ENCODE measurements around the gene SLC28A1. TPM values are rescaled to one million over a fixed set of nuclear protein-coding genes. Genes with fewer than 3 reads are reported as not detected.

Gene SLC28A1
- total RNA-seq, 1 donor from 2014 or later: 0.50 TPM

DNA sequence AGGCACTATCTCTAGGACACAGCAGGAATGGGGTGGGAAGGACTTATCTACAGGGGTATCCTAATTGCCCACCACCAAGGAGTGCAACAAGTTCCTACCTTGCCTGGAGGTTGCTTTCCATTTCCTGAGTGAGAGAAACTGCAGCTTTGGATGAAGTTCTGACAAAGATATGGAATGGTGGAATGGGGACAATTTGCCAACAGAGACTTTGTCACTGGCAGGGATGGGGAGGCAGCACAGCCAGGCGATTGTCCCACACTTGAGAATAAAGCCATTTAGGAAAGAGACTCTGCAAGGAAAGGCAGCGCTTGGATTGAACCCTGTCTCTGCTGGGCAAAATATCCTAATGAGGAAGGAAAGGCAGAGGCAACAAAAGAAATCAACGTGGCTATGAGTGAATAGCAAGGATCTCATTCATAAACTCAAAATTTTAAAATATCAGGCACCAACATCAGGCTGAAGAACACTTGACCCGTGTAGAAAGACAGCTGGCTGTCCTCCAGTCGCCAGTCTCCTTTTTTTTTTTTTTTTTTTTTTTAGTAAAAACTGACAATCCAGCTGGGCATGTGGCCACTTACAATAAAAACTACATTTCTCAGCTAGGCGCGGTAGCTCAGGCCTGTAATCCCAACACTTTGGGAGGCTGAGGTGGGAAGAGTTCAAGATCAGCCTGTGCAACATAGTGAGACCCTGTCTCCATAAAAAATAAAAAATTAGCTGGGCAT is 65.5 kb downstream of the SLC28A1 start:
- ATAC-seq: no peak
- intact Hi-C loops (cut with micrococcal nuclease): no loop called here
- no peak for DNase-seq

DNA sequence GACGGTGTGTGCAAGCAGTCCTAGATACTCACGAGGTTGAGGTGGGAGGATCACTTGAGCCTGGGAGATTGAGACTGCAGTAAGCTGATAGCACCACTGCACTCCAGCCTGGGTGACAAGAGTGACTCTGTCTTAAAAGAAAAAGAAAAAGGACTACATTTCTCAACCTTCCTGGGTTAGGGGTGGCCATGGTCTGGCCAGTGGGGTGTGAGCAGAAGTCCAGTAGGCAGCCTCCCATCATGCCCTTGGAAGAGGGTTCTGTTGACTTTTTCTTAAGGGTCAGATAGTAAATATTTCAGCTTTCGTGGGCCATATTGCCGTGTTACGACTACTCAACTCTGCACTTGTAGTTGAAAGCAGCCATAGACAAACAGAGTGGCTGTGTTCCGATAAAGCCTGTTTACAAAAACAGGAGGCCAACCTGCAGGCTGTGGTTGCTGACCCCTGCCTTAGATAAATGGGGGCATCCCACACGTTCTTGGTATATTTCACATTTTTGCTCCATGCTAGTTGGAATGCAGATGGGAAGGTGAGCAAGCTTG is 66.2 kb downstream of the SLC28A1 start:
- intact Hi-C loops (cut with micrococcal nuclease): no loop called here
- DNase-seq (no peak), ATAC-seq (no peak)

DNA sequence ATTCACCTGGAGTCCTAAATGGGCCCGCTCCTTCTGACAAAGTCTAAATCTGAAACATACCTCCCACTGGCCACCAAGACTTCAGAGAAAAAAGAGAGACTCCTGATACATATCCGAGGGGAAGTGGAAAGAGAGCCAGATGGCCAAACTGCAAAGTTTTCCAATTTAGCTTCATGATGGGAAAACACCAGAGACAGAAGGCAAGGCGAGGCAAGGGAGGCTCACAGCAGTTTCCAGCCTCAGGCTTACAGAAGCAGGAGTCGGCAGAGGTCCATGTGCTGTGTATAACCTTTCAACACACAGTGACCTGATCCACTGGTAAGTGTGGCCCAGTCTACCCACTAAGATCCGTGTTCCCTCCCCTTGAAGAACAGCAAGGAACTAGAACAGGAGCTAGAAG is 67.3 kb downstream of the SLC28A1 start:
- ATAC-seq (no peak), DNase-seq (no peak)
- intact Hi-C loops (cut with micrococcal nuclease): no loop called here

DNA sequence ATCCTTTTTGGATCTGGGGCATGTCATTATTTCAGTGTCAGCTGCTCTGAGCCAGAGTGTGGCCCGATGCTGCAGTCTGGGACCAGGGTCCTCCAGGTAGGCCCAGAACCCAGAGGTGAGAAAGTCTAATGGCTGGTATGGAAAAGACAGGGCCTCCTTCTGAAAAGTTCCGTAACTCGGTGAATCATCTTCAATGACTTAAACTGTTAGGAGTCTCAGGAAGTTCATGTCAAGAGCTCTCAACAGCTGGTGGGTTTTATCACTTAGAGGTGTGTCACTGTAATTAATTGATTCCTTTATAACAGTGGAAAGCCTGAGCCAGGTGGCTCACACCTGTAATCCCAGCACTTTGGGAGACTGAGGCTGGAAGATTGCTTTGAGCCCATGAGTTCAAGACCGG is 68.7 kb downstream of the SLC28A1 start:
- intact Hi-C loops (cut with micrococcal nuclease): no loop called here
- DNase-seq (no peak), ATAC-seq (no peak)

GRCh38 chr15:84953726-84954125 is 69.3 kb downstream of the SLC28A1 start:
- ATAC-seq (no peak), DNase-seq (no peak)
- intact Hi-C loops (cut with micrococcal nuclease): loop anchor here (2.0 kb wide), 1 partner anchor 91 kb away; no protein-coding TSS in a partner anchor

DNA sequence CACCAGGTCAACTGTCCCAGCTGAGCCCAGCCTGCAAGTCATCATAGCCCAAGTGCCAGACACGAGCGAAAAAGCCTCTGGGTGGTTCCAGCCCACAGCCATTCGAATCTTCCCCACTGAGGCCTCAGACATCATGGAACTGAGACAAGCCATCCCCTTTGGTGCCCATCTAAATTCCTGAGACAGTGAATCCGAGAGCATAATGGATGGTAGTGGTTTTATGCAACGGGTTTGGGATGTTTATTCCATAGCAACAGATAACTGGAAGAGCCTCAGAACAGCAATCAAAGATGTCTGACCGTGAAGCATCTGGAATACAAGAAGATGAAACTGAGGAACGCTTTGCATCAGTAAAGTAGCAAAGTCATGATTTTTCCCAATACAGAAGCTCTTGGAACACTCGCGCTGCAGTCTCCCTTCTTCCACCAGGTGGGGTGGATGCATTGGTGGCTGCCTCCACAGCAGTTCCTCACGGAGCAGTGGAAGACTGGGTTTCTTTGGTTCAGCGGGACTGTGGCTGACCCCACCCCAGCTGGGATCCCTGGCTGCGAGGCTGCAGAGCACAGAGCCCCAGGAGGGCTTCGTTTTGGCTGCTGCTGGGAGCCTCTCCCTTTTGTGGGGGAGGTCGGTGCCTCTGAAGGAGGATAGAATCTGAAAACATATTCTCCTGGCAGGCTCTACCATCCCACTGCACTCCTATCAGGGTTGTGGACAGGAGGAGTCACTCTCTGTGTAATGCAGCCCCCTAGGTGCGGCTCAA is 70.8 kb downstream of the SLC28A1 start:
- ATAC-seq: peak; percentile 96
- intact Hi-C loops (cut with micrococcal nuclease): loop anchor here (2.0 kb wide), 1 partner anchor 90 kb away; no protein-coding TSS in a partner anchor
- peak; percentile 77 for DNase-seq

DNA sequence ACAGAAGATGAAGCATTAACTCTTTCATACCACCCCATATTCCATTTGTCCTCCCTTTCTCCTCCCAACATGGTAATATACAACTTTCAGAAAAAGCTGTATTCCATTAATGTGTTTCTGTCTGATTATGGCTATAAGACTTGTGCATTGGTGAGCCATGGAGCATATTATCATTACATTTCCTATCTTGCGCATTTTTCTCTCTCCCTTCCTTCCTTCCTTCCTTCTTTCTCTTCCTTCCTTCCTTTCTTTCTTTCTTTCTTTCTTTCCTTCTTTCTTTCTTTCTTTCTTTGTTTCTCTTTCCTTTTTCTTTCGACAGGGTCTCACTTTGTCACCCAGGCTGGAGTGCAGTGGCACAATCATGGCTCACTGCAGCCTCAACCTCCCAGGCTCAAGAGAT is 71.7 kb downstream of the SLC28A1 start:
- ATAC-seq: no peak
- intact Hi-C loops (cut with micrococcal nuclease): no loop called here

DNA sequence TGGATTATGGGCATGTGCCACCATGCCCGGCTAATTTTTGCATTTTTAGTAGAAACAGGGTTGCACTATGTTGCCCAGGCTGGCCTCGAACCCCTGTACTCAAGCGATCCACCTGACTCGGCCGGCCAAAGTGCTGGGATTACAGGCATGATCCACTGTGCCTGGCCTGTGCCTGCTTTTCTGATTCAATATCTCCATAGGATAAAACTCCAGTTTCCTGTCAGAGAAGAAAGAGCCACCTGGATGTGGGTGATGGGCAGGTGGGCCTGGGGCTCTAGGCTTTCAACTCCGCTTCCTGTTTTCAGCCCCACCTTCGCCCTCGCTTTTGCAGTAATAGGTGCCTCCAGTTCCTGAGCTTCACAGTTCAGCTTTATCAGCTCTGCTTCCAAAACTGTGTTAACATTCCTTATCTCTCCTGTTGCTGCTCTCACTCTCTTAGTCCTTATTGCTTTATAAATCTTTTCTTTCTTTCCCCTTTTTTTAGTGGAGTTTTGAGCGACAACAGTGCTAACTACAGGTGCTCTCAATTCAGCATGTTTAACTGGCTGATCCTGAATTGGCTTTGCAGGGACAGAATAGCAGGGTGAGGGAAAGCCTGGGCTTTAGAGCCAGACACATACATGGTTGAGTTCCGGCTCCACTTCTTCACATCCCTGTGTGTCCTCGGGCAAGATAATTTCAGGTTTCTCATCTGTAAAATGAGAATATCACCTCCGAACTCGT is 76.1 kb downstream of the SLC28A1 start:
- ATAC-seq: no peak

More for the DNA sequence above, 71.7 kb downstream of the SLC28A1 start:
- DNase-seq: no peak

DNA sequence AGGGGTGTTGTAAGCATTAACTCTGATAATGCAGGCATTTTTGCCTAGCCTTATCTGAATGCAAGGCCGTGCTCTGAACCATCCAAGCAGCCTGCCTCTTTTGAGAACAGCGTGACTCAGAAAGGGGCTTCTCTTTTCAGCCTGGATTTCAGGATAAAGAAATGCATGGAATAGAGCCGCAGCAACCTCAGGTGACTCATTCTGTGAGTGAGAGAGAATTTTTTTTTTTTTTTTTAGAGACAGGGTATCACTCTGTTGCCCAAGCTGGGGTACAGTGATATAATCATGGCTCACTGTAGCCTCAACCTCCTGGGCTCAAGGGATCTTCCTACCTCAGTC is 76.6 kb downstream of the SLC28A1 start:
- intact Hi-C loops (cut with micrococcal nuclease): no loop called here
- ATAC-seq: no peak
- DNase-seq: no peak

More for the DNA sequence above, 76.1 kb downstream of the SLC28A1 start:
- intact Hi-C loops (cut with micrococcal nuclease): no loop called here
- no peak for DNase-seq

DNA sequence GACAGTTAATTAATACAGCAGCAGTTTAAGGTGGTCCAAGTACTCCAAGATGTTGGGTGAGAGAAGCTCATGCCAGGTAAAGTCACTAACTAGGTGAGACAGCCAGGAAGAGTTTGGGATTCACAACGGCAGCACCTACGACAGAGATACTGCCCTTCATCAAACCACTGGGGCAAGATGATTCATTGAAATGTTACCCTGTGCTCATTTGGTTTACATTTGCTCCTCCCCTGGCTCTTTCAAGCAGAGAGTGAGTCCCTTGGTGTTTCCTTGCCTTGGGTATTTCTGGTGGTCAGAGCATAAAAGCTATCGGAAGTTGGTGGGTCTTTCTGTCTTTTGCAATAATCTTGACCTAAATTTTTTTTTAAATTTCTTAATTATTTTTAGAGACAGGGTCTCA is 77.2 kb downstream of the SLC28A1 start:
- DNase-seq (no peak), ATAC-seq (no peak)
- intact Hi-C loops (cut with micrococcal nuclease): no loop called here

- intact Hi-C loops (cut with micrococcal nuclease): no loop called here
- DNase-seq (no peak), ATAC-seq (no peak)
Measured at GRCh38 chr15:84962955-84963354, 78.5 kb downstream of the SLC28A1 start.

- ATAC-seq (no peak), DNase-seq (no peak)
- intact Hi-C loops (cut with micrococcal nuclease): no loop called here
Measured at GRCh38 chr15:84967380-84967779, 82.9 kb downstream of the SLC28A1 start.

DNA sequence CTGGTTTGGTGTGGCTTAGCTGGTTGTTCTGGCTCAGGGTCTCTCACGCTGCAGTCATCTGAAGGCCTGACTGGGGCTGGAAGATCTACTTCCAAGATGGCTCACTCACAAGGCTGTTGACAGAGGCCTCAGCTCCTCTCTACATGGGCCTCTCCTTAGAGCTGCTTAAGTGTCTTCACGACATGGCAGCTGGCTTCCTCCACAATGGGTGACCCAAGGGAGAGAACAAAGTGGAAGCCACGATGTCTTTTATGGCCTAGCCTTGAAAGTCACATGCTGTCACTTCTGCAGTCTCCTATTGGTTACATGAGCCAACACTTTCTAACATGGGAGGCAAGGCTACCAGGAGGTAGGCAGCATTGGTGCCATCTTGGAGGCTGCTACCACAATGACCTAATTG is 83.8 kb downstream of the SLC28A1 start:
- no peak for ATAC-seq

DNA sequence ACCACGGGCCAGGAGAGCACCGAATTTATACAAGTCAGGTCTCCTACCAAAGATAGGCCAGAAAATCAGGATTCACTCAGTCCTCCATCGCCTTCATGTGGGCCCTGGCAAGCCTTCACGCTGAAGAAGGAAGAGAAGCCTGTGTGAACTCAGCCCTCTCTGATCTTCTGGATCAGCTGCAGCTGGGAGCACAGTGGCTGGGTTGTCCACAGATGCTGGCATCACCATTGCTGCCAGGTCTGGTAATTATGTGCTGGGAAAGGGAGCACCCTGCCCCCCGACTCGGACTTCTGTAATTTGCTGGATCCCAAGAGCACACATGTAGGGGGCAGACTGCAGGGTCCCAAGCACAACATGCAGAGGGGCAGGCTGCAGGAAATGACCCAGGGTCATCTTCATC is 84.8 kb downstream of the SLC28A1 start:
- DNase-seq: no peak
- ATAC-seq: no peak
- intact Hi-C loops (cut with micrococcal nuclease): no loop called here

More for the DNA sequence above, 83.8 kb downstream of the SLC28A1 start:
- intact Hi-C loops (cut with micrococcal nuclease): no loop called here
- no peak for DNase-seq

GRCh38 chr15:84970843-84971242 is 86.4 kb downstream of the SLC28A1 start:
- ATAC-seq (peak; percentile 21), DNase-seq (no peak)
- intact Hi-C loops (cut with micrococcal nuclease): no loop called here

GRCh38 chr15:84973492-84974460 is 89.3 kb downstream of the SLC28A1 start:
- intact Hi-C loops (cut with micrococcal nuclease): no loop called here
- no peak for DNase-seq
- no peak for ATAC-seq

DNA sequence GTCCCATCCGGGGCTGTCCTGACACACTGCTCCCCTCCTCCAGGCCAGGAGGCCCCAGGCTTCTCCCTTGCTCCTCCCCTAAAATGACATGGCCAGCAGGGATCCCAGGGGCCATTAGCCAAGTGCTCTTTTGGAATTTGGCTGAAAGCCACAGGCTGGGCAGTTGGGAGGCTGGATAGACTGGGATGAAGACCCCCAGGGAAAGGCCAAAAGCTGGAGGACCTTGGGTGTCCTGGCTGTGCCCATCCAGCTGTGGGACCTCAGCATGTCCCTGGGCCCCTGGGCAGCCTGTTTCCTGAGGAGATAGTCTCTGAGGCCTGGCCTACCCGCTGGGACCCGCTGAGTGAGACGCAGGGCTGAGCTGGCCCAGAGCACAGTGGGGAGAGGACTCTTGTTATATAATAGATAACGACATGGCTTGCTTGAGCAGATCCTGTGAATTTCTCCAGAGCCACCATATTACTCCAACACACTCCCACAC is 91.4 kb downstream of the SLC28A1 start:
- intact Hi-C loops (cut with micrococcal nuclease): no loop called here
- DNase-seq: no peak
- ATAC-seq: no peak

- intact Hi-C loops (cut with micrococcal nuclease): no loop called here
- DNase-seq: no peak
- ATAC-seq: no peak
Measured at GRCh38 chr15:84976746-84977345, 92.4 kb downstream of the SLC28A1 start.
